ENCODE results near the gene AKAP13.
"Not testable (repeated sequence)": the region's sequence is repeated elsewhere in the genome, so short reads cannot be mapped to it uniquely, and the experiment has no call there.

- not testable (repeated sequence) for TF ChIP-seq CTCF, POLR2A, EP300 (IDR thresholded peaks at IDR 0.05)
Observed at GRCh38 chr15:85342163-85342562, 38.2 kb upstream of the AKAP13 start.

Measured in ovary (tissue), 3 donors.